ENCODE measurements around the gene SCOC.
A peak's percentile ranks its signal among the peaks of the same experiment; 100 is the strongest.

Gene SCOC

DNA sequence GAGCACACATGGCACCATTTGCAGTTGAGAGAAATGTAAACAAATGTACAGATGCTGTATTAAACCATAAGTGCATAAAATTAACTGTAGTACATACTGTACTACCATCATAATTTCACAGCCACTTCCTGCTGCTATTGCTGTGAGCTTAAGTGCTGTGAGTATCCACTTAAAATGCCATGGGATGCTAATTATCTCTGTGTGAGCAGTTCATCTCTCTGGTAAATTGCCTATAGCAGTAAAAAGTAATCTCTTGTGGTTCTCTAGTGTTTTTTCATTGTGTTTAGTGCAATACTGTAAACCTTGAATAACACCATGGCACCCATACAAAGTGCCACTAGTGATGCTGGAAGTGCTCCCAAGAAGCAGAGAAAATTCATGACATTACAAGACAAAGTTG lies 9.9 kb upstream of the SCOC start:
- TF ChIP-seq SIN3A (IDR thresholded peaks at IDR 0.05; ENCODE audit: borderline replicate concordance, insufficient read depth, low read length) (no peak), TAF1 (IDR thresholded peaks at IDR 0.05; ENCODE audit: borderline replicate concordance, insufficient read depth, low read length) (no peak), POLR2AphosphoS5 (IDR thresholded peaks at IDR 0.05; ENCODE audit: low read depth, low read length) (no peak), FOXP2 (optimal IDR thresholded peaks at IDR 0.05; ENCODE audit: borderline replicate concordance, extremely low read depth, extremely low read length, insufficient read depth) (no peak)
- TF ChIP-seq, protein P1, sequence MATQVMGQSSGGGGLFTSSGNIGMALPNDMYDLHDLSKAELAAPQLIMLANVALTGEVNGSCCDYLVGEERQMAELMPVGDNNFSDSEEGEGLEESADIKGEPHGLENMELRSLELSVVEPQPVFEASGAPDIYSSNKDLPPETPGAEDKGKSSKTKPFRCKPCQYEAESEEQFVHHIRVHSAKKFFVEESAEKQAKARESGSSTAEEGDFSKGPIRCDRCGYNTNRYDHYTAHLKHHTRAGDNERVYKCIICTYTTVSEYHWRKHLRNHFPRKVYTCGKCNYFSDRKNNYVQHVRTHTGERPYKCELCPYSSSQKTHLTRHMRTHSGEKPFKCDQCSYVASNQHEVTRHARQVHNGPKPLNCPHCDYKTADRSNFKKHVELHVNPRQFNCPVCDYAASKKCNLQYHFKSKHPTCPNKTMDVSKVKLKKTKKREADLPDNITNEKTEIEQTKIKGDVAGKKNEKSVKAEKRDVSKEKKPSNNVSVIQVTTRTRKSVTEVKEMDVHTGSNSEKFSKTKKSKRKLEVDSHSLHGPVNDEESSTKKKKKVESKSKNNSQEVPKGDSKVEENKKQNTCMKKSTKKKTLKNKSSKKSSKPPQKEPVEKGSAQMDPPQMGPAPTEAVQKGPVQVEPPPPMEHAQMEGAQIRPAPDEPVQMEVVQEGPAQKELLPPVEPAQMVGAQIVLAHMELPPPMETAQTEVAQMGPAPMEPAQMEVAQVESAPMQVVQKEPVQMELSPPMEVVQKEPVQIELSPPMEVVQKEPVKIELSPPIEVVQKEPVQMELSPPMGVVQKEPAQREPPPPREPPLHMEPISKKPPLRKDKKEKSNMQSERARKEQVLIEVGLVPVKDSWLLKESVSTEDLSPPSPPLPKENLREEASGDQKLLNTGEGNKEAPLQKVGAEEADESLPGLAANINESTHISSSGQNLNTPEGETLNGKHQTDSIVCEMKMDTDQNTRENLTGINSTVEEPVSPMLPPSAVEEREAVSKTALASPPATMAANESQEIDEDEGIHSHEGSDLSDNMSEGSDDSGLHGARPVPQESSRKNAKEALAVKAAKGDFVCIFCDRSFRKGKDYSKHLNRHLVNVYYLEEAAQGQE (IDR thresholded peaks at IDR 0.05; ENCODE audit: insufficient read depth in 1 of 2, low read depth in 2 of 2, low read length in 2 of 2): no peak

DNA sequence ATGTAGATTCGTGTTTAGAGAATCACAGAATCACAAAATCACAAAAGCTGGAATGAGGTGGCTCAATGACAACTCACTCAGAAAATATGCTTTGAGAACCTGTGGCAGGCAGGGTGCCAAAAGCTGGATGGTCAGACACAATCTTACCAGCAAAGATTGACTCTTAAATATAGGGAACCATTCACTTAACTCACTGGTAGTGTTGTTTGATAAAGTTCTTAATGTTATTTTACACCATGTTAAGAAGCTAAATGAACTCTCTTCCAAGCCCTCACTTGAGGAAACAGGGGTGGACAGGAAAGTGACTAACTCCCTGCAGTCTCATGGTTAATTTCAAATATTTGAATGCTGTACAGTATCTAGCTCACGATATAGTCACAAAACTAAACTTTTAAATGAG lies 5.7 kb upstream of the SCOC start:
- TF ChIP-seq FOXP2 (optimal IDR thresholded peaks at IDR 0.05; ENCODE audit: borderline replicate concordance, extremely low read depth, extremely low read length, insufficient read depth): no peak

DNA sequence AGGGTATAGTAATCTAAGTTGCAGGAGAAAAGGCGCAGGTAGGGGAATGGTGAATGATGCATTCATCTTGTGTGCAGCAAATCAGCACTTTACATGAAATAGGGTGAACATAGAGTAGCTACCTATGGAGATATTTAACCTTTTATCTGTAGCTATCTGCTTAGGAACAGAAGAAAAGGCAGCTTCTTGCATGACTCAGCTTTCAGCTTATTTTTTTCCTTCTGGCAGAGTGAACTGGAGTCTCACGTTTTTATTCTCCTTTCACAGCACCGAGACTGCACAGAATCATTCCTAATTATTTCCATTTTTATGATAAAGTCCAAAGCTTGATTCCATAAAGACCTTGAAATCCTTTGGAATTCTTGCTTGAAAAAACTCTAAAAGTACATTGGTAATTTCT lies 4.8 kb upstream of the SCOC start:
- TF ChIP-seq TAF1 (IDR thresholded peaks at IDR 0.05; ENCODE audit: borderline replicate concordance, insufficient read depth, low read length) (no peak), POLR2AphosphoS5 (IDR thresholded peaks at IDR 0.05; ENCODE audit: low read depth, low read length) (no peak), FOXP2 (optimal IDR thresholded peaks at IDR 0.05; ENCODE audit: borderline replicate concordance, extremely low read depth, extremely low read length, insufficient read depth) (no peak), SIN3A (IDR thresholded peaks at IDR 0.05; ENCODE audit: borderline replicate concordance, insufficient read depth, low read length) (no peak)
- TF ChIP-seq, protein P1 (IDR thresholded peaks at IDR 0.05; ENCODE audit: insufficient read depth in 1 of 2, low read depth in 2 of 2, low read length in 2 of 2): no peak

DNA sequence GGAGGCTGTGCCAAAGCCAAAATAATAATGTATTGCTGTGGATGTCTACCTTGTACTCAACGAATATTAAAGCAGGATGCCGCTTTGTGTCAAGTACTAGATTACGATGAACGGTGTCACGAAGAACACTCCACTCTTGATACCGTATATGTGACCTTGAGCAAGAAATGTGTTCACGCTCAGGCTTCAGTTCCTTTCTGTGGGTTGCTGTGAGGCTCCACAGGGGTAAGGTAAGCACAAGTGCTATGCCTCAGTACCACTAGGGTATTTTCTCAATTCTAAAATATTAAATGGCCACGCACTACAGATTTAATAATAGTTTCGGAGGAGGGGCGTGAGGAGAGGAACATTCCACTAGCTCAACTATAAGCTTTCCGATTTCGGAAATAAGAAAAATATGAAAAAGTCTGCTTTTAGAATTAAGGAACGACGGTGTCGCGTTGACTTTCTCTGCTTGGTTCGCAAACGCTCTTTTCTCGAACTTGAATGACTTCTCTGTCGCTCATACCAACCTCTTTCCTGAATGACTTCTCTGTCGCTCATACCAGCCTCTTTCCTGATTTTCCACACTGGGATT lies 607 bp upstream of the SCOC start:
- TF ChIP-seq SIN3A (IDR thresholded peaks at IDR 0.05; ENCODE audit: borderline replicate concordance, insufficient read depth, low read length) (no peak), FOXP2 (optimal IDR thresholded peaks at IDR 0.05; ENCODE audit: borderline replicate concordance, extremely low read depth, extremely low read length, insufficient read depth) (no peak), POLR2AphosphoS5 (IDR thresholded peaks at IDR 0.05; ENCODE audit: low read depth, low read length) (peak; percentile 87; the same call in 1 of the 2 replicates), TAF1 (IDR thresholded peaks at IDR 0.05; ENCODE audit: borderline replicate concordance, insufficient read depth, low read length) (no peak)
- TF ChIP-seq, protein P1 (IDR thresholded peaks at IDR 0.05; ENCODE audit: insufficient read depth in 1 of 2, low read depth in 2 of 2, low read length in 2 of 2): peak in 1 of 2 experiments; percentile 51; a peak in 1 of 4 replicates

DNA sequence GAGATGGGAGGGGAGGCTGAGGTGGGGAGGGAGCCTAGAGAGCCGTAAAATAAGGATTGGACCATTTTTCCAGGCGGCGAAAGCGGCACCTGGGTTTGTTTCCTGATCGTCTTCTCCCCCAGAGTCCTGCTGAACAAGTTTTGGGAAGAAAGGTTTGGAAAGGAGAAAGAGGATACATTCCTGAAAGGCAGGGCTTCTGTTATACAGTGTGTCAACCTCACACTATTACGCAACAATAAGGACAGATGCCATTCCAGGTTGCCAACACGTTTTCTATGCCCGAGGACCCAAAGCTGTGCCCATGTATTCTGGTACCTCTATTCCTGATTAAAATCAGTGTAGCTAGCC lies 658 bp downstream of the SCOC start:
- TF ChIP-seq TAF1 (IDR thresholded peaks at IDR 0.05; ENCODE audit: borderline replicate concordance, insufficient read depth, low read length) (no peak), FOXP2 (optimal IDR thresholded peaks at IDR 0.05; ENCODE audit: borderline replicate concordance, extremely low read depth, extremely low read length, insufficient read depth) (no peak), SIN3A (IDR thresholded peaks at IDR 0.05; ENCODE audit: borderline replicate concordance, insufficient read depth, low read length) (no peak), POLR2AphosphoS5 (IDR thresholded peaks at IDR 0.05; ENCODE audit: low read depth, low read length) (no peak)
- TF ChIP-seq, protein P1 (IDR thresholded peaks at IDR 0.05; ENCODE audit: insufficient read depth in 1 of 2, low read depth in 2 of 2, low read length in 2 of 2): no peak

Data from PFSK-1 (cell line).